Heart left ventricle (tissue), 13 donors: ENCODE measurements around the gene SESN1.

Source experiments
- CTCF ChIP-seq, 12 donors: fragments of 200-600 bp; sonication (generic) in 4 of 12; IDR thresholded peaks; one replicate each; pipeline versions ENCODE4 v1.5.0 to v1.8.0; 2018 to 2022; ENCODE audit warnings: antibody characterized with exemption in 12 of 12, mild to moderate bottlenecking in 5 of 12
- POLR2A ChIP-seq, 2 donors: fragments of 450-650 bp; IDR thresholded peaks; one replicate each; pipeline ENCODE4 v1.6.1; 2017; ENCODE audit warnings: antibody characterized with exemption in 2 of 2, mild to moderate bottlenecking in 2 of 2, moderate library complexity in 2 of 2
- donor health status: ischemic (EF 13 %, LVEDD 7.1; RV severe dilation, severe dysfunction).
- donor health status: DM: no; HTN: yes; CAD: no.
- donor health status: DM: no; HTN: no; CAD: no.
- donor health status: ischemic (EF 25% LVEDD 6.9; RV normal size, moderate dysfunction).
- donor health status: ischemic (EF 25% LVEDD 5.7; RV mildly dilated, moderate dysfunction).
- donor health status: ischemic (EF 35%, LVEDD 5.7; RV mildly dilated, moderate dysfunction).
- donor health status: nonischemic (EF 11% LVEDD 7.7; RV severe dilation, severe dysfunction).
- donor health status: DM: yes; HTN: yes; CAD: no.
- donor health status: PGD.
- donor health status: ischemic (EF 29% LVEDD 5.4; RV normal size, mild dysfunction).
- donor health status: nonischemic (EF 23%, LVEDD 6.1; RV moderate dilation, normal function).

GRCh38 chr6:109008054-109008453 is 86.6 kb downstream of the SESN1 start:
- TF ChIP-seq CTCF (IDR thresholded peaks at IDR 0.05), result no peak
- no peak for TF ChIP-seq POLR2A (IDR thresholded peaks at IDR 0.05)
